Measurements from ENCODE around the gene PLXNC1.

The PLXNC1 gene

GRCh38 chr12:94147387-94147990 is 888 bp upstream of the PLXNC1 start:
- TF ChIP-seq, protein P1, sequence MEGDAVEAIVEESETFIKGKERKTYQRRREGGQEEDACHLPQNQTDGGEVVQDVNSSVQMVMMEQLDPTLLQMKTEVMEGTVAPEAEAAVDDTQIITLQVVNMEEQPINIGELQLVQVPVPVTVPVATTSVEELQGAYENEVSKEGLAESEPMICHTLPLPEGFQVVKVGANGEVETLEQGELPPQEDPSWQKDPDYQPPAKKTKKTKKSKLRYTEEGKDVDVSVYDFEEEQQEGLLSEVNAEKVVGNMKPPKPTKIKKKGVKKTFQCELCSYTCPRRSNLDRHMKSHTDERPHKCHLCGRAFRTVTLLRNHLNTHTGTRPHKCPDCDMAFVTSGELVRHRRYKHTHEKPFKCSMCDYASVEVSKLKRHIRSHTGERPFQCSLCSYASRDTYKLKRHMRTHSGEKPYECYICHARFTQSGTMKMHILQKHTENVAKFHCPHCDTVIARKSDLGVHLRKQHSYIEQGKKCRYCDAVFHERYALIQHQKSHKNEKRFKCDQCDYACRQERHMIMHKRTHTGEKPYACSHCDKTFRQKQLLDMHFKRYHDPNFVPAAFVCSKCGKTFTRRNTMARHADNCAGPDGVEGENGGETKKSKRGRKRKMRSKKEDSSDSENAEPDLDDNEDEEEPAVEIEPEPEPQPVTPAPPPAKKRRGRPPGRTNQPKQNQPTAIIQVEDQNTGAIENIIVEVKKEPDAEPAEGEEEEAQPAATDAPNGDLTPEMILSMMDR (IDR thresholded peaks at IDR 0.05): no peak
- H3K27me3 ChIP-seq: no peaks in the 10 kb centered on the region
- H3K9me3 ChIP-seq: no peaks in the 10 kb centered on the region
- peaks cover 5% of the 10 kb centered on the region for H3K36me3 ChIP-seq
- peaks cover 28 to 34% of the 10 kb centered on the region in 2 experiments for H3K4me1 ChIP-seq (ENCODE audit: control insufficient read depth in 1 of 2, insufficient read depth in 1 of 2, low read depth in 1 of 2, low read length in 1 of 2)
- peak overlapping the region; percentile 98 for H3K27ac ChIP-seq
- H3K4me3 ChIP-seq (ENCODE audit: low read depth in 1 of 2, low read length in 1 of 2): peak overlapping the region; percentile 90 to 97

- Histone ChIP-seq H3K27ac (peak overlapping the region; percentile 98), H3K36me3 (peaks cover 14% of the 10 kb centered on the region), H3K9me3 (no peaks in the 10 kb centered on the region), H3K4me1 (ENCODE audit: control insufficient read depth in 1 of 2, insufficient read depth in 1 of 2, low read depth in 1 of 2, low read length in 1 of 2) (peaks cover 40 to 46% of the 10 kb centered on the region in 2 experiments), H3K4me3 (ENCODE audit: low read depth in 1 of 2, low read length in 1 of 2) (peak overlapping the region; percentile 90 to 97), H3K27me3 (no peaks in the 10 kb centered on the region)
- TF ChIP-seq, protein P1 (IDR thresholded peaks at IDR 0.05): no peak
Measured at GRCh38 chr12:94148739-94149118, 352 bp downstream of the PLXNC1 start.

DNA sequence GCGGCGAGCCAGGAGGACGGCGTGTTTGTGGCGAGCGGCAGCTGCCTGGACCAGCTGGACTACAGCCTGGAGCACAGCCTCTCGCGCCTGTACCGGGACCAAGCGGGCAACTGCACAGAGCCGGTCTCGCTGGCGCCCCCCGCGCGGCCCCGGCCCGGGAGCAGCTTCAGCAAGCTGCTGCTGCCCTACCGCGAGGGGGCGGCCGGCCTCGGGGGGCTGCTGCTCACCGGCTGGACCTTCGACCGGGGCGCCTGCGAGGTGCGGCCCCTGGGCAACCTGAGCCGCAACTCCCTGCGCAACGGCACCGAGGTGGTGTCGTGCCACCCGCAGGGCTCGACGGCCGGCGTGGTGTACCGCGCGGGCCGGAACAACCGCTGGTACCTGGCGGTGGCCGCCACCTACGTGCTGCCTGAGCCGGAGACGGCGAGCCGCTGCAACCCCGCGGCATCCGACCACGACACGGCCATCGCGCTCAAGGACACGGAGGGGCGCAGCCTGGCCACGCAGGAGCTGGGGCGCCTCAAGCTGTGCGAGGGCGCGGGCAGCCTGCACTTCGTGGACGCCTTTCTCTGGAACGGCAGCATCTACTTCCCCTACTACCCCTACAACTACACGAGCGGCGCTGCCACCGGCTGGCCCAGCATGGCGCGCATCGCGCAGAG is 873 bp downstream of the PLXNC1 start:
- peak overlapping the region; percentile 90 to 97 for H3K4me3 ChIP-seq (ENCODE audit: low read depth in 1 of 2, low read length in 1 of 2)
- H3K27ac ChIP-seq: peak overlapping the region; percentile 98
- H3K27me3 ChIP-seq: no peaks in the 10 kb centered on the region

GRCh38 chr12:94149781-94150239 is 1.4 kb downstream of the PLXNC1 start:
- H3K27me3 ChIP-seq: no peaks in the 10 kb centered on the region

More for the DNA sequence above, 873 bp downstream of the PLXNC1 start:
- Histone ChIP-seq H3K9me3 (no peaks in the 10 kb centered on the region), H3K4me1 (ENCODE audit: control insufficient read depth in 1 of 2, insufficient read depth in 1 of 2, low read depth in 1 of 2, low read length in 1 of 2) (peaks cover 46 to 51% of the 10 kb centered on the region in 2 experiments), H3K36me3 (peaks cover 15% of the 10 kb centered on the region)
- TF ChIP-seq, protein P1 (IDR thresholded peaks at IDR 0.05): peak; percentile 16

DNA sequence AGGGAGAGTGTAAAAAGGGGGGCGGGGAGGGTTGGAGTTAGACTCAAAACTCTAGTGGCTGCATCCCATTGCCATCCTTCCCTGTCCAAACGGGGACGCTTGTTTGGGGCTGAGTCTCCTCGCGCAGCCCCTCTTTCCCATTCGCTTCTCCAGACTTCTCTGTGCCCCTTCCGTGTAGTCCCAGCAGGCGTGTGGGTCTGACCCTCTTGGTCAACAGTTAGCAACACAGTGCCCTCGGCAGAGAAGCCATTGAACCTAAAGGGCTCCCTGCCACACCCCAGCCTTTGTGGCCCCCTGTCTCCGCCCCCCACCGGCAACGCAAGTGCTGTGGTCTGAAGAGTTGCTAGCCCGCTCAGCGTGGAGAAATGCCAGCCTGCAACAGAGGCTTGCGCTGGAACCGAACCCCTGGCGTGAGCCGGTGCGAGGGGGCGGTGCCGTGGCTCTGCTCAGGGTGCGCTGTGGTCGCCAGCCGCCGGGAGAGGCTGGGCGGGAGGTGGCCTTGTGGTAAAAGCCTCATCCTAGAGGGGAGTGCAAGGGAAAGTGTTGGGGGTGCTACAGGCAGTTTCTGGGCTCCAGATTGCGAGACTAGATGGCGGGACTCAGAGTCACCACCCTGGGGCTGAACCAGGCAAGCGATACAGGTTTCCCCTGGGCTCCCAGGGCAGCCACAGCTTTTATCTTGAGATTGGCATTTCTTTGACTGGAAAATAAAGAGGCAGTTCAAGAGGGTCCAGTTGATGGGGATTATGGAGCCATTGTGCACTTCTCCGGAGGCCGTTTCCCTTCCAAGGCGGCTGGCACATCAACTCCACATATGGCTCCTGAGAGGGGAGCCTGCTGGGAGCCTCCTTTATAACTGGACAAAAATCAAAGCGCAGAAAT is 2.1 kb downstream of the PLXNC1 start:
- peaks cover 15% of the 10 kb centered on the region for H3K36me3 ChIP-seq
- TF ChIP-seq, protein P1 (IDR thresholded peaks at IDR 0.05): peak; percentile 14
- peaks cover 58 to 61% of the 10 kb centered on the region in 2 experiments for H3K4me1 ChIP-seq (ENCODE audit: control insufficient read depth in 1 of 2, insufficient read depth in 1 of 2, low read depth in 1 of 2, low read length in 1 of 2)
- H3K4me3 ChIP-seq (ENCODE audit: low read depth in 1 of 2, low read length in 1 of 2): peak overlapping the region; percentile 90 to 97
- H3K27ac ChIP-seq: peak overlapping the region; percentile 98
- no peaks in the 10 kb centered on the region for H3K9me3 ChIP-seq
- no peaks in the 10 kb centered on the region for H3K27me3 ChIP-seq

More at GRCh38 chr12:94149781-94150239, 1.4 kb downstream of the PLXNC1 start:
- TF ChIP-seq, protein P1 (IDR thresholded peaks at IDR 0.05): no peak
- Histone ChIP-seq H3K27ac (peak overlapping the region; percentile 98), H3K36me3 (peaks cover 15% of the 10 kb centered on the region), H3K4me3 (ENCODE audit: low read depth in 1 of 2, low read length in 1 of 2) (peak overlapping the region; percentile 90 to 97), H3K4me1 (ENCODE audit: control insufficient read depth in 1 of 2, insufficient read depth in 1 of 2, low read depth in 1 of 2, low read length in 1 of 2) (peaks cover 51 to 57% of the 10 kb centered on the region in 2 experiments), H3K9me3 (no peaks in the 10 kb centered on the region)

Measured in neutrophil (primary cell).